HG03097 (cell line): Measurements from ENCODE around the gene NUP107.
A peak's percentile ranks its signal among the peaks of the same experiment; 100 is the strongest.
"Not testable (repeated sequence)": the region's sequence is repeated elsewhere in the genome, so short reads cannot be mapped to it uniquely, and the experiment has no call there.

Experiments used
- ATAC-seq: cut with Tn5 transposase; IDR thresholded peaks from one replicate; pipeline ENCODE4 v1.9.1; 2021; ENCODE audit not compliant: unreplicated experiment, low FRiP score

Gene NUP107

DNA sequence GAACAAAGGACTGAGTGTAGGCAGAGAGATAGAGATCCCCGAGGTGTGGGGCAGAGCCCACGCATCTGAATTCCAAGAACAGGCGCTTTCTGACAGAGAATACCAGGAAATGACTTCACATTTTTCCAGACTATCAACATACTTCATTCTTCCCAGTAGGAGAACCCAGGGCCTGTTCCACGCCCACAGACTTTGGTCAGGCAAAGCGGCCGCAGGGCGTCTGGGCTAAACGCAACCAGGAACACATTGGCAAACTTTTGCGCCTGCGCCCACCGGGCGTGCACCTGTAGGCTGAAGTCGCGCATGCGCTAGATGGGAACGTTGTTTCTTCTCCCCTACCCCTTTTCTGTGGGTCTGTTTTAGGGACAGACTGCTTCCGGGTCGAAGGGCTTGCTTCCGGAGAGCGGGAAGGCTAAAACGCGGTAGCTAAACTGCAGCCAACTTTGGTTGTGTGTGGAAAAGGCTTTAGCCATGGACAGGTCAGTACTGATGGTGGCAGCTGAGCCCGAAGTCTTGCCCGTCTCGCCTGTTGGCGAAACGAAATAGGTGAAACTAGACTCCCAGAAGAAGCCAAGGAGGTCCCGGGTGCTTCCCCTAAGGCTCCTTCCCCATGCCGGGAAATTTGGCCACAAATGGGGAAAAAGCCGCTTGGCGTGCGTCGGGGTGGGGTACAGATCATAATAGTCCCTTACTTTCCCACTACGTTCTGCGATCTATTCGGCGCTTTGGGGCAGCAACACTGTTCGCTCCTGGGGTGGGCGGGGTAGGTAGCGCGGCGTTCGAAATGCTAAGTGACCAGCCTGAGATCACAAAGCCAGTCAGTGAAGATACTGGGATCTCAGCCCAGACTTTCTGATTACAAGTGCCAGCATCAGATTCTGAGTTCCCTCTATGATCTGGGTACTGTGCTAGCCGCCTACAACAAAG is at the start of gene NUP107:
TSS of gene NUP107 (plus strand) at position 384 of the 927 bp plus-strand sequence. CDS start at position 472, 88 bp downstream.
- ATAC-seq: peak; percentile 90

DNA sequence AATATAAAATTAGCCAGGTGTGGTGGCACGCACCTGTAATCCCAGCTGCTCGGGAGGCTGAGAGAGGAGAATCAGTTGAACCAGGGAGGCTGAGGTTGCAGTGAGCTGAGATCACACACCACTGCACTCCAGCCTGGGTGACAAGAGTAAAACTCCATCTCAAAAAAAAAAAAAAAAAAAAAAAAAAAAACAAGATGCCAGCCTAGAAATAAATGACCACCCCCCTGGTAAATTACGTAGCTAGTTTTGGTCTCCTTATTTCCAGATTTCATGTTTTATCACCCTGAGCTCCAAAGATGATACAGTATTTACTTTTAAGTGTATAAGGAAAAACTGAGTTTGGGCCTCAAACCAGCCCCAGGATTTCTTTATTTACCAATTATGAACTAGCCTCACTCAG is 49.3 kb upstream of the NUP107 start:
- ATAC-seq: not testable (repeated sequence)

- no peak for ATAC-seq
Observed at GRCh38 chr12:68638171-68638570, 48.6 kb upstream of the NUP107 start.

DNA sequence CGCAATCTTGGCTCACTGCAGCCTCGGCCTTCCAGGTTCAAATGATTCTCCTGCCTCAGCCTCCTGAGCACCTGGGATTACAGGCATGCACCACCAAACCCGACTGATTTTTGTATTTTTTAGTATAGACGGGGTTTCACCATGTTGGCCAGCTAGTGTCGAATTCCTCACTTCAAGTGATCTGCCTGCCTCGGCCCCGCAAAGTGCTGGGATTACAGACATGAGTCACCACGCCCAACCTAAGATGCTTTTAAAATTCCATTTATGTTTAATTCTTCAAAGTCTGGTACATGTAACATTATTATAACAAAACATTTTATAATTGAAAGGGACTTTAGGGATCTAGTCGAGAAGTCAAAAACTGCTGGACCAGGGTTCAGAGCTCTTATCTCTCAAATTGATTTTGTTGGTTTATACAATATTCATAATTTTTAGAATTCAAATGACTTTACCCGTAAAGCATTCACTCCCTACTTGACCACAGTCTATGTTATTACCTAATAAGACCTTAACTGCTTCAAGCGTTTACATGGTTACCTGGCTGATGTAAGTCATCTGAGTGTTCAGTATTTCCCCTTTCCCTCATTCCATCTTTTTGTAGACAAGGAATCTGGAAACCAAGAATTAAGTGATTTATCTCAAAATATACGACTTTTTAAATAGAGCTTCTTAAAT is 47.9 kb upstream of the NUP107 start:
- ATAC-seq: no peak

DNA sequence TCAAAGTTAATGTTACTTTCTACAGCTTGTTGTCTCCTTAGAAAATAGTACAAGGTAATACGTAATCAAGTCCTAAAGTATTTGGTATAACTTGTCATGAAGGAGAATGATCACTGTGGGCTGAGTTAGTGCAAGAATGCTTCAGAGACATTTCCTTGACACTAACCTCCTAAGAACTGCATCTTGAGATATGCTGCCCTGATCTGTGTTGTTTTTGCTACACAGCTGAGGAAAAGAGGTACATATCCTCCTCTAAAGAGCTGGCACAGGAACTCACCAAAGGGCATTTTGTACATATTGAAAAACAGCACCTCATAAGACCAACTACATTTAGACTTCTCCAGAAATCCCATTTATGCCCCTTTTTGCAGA is 47.4 kb upstream of the NUP107 start:
- ATAC-seq: no peak

- ATAC-seq: peak; percentile 87
Observed at GRCh38 chr12:68641138-68641537, 45.6 kb upstream of the NUP107 start.

DNA sequence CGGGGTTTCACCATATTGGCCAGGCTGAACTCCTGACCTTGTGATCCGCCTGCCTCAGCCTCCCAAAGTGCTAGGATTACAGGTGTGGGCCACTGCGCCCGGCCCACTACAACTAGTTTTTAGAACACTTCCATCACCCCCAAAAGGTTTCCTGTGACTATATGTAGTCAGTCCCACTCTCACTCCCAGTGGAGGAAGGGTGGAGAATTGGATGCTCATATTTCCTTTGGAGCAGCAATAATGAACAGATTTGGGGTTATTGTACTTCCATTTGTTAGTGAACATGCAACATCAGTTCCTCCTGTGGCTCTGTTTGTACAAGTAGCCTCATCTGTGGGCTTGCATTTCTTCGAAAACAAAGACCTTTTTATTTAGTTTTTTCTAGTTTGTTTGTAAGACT is 40.3 kb upstream of the NUP107 start:
- ATAC-seq: no peak

DNA sequence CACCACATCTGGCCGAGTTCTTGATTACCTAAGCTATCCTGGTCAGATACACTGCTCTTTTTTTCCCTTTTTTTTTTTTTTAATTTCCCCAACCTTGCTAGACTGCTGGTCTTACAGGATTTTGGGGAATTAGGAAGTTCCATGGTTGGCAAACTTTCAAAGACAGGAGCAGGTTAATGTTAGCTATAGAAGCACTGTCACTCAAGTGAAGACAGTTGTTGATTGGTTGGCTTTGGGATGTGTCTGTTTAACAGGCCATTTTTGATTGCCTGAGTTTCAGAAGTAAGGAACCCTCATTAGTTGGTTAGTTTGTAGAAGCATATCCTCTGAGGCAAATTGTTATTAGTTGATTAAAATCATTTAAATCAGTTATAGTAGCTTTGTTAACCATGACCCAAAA is 39.3 kb upstream of the NUP107 start:
- ATAC-seq: no peak

DNA sequence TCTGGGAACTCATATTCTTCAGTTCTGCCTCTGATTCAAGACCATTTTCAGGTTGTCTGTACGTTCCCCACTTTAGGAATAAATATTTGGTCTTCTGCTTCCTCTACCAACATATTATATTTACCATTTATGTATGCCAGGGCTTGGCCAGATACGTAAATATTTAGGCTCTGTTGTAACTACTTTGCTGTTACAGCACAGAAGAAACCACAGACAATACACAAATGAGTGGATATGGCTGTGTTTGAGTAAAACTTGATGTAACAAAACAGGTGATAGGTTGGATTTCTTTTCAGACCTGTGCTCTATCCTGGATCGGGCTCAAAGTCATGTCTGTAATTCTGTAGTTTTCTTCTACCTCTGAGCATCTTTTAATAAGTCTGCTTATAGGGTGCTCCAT is 38.6 kb upstream of the NUP107 start:
- no peak for ATAC-seq

GRCh38 chr12:68665016-68665569 is 21.7 kb upstream of the NUP107 start:
- ATAC-seq: no peak

- ATAC-seq: no peak
Observed at GRCh38 chr12:68667291-68667690, 19.5 kb upstream of the NUP107 start.

DNA sequence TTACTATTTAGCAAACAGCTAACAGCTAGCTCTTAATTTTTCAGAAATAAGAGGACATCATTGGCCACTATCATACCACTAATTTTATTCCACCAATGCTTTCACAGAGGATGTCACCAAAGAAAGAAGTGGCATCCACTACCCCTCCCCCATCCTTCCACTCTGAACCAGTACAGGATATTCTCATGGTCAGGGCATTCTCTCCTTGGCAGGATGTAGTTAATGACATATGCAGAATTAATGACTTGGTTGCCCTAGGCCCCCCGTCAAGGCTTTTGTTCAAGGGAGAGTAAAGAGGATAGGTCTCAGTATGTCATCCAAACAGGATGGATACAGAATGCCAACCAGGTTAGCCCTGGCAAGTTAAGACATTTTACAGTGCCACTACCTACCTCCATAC is 18.9 kb upstream of the NUP107 start:
- ATAC-seq: no peak

DNA sequence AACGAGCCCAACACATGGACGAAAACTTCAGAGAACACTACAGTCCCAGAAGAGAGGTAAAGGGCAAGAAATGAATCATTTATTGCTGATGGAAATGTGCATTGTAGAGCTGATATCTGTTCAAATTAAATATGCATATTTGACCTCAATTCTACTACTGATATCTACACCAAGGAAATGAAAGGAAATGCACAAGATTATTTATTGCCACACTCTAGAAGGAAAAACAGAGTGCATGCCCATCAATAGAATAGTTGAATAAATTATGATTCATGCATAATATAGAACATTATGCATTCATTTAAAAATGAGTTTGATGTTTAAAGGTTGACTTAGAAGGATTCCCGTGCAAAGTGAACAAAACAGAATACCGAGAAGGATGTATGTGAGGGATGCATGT is 15.6 kb upstream of the NUP107 start:
- no peak for ATAC-seq

- ATAC-seq: no peak
Observed at GRCh38 chr12:68673788-68674187, 13.0 kb upstream of the NUP107 start.

- ATAC-seq: no peak
Observed at GRCh38 chr12:68674376-68674775, 12.4 kb upstream of the NUP107 start.

- ATAC-seq: no peak
Observed at GRCh38 chr12:68675101-68675842, 11.5 kb upstream of the NUP107 start.

DNA sequence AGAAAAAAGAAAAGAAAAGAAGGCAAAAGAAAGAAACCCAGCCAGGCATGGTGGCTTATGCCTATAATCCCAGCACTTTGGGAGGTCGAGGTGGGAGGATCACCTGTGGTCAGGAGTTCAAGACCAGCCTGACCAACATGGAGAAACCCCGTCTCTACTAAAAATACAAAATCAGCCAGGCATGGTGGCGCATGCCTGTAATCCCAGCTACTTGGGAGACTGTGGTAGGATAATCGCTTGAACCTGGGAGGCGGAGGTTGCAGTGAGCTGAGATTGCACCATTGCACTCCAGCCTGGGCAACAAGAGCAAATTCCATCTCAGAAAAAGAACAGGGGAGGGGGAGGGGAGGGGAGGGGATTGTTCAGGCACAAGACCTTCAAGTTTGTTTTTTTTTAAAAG is 9.9 kb upstream of the NUP107 start:
- not testable (repeated sequence) for ATAC-seq

- ATAC-seq: no peak
Observed at GRCh38 chr12:68686262-68686594, 550 bp upstream of the NUP107 start.

DNA sequence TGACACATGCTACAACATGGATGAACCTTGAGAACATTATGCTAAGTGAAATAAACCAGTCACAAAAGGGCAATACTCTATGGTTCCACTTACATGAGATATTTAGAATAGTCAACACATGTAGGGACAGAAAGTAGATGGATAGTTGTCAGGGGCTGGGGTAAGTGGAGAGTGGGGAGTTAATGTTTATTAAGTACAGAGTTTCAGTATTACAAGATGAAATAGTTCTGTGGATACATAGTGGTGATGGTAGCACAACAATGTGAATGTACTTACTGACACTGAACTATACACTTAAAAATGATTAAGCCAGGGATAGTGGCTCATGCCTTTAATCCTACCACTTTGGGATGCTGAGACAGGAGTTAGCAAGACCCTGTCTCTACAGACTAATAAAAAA is 8.7 kb downstream of the NUP107 start:
- no peak for ATAC-seq

DNA sequence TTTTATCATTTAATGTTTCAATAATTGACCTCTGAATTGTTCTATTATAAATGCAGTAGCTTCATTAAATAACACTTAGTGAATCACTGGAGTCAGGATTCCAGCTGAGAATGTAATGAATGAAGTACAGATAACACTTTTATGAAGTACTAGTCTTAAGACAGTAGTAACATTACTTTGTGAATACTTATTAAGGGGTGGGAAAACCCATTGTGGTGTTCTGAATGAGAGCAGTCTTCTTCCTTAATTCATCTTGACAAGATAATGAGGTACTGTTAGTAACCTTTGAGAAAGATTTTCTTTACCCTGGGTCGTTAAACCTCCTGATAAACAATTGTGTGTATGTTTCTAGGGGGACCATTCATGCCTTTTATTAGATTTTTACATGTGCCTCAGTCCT is 12.7 kb downstream of the NUP107 start:
- no peak for ATAC-seq

DNA sequence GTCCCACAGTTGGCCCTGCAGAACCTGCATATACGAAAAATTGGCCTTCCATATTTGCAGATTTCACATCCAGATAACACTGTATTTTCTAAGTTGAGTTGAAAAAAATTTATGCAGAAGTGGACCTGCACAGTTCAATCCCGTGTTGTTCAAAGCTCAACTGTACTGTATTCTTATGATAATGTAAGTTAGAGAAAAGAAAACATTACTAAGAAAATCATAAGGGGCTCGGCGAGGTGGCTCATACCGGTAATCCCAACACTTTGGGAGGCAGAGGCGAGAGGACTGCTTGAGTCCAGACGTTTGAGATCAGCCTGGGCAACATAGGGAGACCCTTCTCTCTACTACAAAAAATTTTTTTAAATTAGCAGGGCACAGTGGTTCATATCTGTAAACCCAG is 41.0 kb downstream of the NUP107 start:
- no peak for ATAC-seq
